SK-N-MC (cell line): Measurements from ENCODE around the gene ADGRG3.

Source experiments
- EZH2 ChIP-seq: fragments of 200-600 bp; sonication (generic); IDR thresholded peaks from one replicate; pipeline ENCODE4 v1.6.1; 2017; ENCODE audit warnings: antibody characterized with exemption
- FOXP2 ChIP-seq: optimal IDR thresholded peaks from 2 replicates; pipeline ENCODE3; 2011; ENCODE audit warnings: mild to moderate bottlenecking, moderate library complexity; ENCODE audit not compliant: insufficient read depth; ENCODE audit errors: extremely low read length, control extremely low read depth
- POLR2AphosphoS5 ChIP-seq: IDR thresholded peaks from 2 replicates; pipeline ENCODE4 v1.6.1; 2012; ENCODE audit warnings: mild to moderate bottlenecking, low read depth, low read length, borderline replicate concordance

- TF ChIP-seq POLR2AphosphoS5 (no peak), EZH2 (no peak), FOXP2 (no peak)
Measured at GRCh38 chr16:57711346-57711745, 43.2 kb downstream of the ADGRG3 start.
